Measurements from ENCODE around the gene CHRNB2.

DNA sequence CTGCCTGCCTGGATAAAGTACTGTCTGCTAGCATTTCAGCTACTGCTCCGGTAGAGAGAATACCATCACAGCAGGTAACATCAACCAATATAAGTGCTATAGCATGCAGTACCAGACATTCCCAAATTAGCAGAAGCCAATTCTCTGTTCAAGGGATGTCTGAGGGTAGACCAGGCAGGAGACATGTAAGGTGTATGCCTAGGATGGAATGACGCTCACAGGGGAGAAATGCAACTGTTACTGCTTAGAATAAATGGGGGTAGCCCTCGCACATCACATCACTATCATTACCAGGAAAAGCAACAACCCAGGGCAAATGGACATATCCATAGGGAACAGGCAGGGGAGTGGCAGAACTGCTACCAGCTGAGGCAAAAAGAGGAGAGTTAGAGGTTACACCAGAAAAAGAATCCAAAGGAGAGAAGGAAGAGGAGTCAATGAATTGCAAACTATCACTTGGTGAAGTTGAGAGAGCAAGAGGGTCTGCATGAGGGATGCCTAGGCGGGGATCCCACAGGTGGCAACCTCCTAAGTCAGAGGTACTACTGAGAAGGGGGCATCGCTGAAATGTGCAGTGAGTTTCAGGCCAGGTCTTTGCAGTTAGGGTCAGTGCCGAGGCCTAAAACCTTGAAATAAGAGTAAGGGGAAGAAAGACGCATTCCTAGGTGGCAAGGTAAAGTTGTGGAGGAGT, 10.2 kb upstream of the CHRNB2 start:
- TF ChIP-seq MXI1 (conservative IDR thresholded peaks at IDR 0.05; ENCODE audit: poor library complexity, severe bottlenecking), result no peak
- TF ChIP-seq, protein P1, sequence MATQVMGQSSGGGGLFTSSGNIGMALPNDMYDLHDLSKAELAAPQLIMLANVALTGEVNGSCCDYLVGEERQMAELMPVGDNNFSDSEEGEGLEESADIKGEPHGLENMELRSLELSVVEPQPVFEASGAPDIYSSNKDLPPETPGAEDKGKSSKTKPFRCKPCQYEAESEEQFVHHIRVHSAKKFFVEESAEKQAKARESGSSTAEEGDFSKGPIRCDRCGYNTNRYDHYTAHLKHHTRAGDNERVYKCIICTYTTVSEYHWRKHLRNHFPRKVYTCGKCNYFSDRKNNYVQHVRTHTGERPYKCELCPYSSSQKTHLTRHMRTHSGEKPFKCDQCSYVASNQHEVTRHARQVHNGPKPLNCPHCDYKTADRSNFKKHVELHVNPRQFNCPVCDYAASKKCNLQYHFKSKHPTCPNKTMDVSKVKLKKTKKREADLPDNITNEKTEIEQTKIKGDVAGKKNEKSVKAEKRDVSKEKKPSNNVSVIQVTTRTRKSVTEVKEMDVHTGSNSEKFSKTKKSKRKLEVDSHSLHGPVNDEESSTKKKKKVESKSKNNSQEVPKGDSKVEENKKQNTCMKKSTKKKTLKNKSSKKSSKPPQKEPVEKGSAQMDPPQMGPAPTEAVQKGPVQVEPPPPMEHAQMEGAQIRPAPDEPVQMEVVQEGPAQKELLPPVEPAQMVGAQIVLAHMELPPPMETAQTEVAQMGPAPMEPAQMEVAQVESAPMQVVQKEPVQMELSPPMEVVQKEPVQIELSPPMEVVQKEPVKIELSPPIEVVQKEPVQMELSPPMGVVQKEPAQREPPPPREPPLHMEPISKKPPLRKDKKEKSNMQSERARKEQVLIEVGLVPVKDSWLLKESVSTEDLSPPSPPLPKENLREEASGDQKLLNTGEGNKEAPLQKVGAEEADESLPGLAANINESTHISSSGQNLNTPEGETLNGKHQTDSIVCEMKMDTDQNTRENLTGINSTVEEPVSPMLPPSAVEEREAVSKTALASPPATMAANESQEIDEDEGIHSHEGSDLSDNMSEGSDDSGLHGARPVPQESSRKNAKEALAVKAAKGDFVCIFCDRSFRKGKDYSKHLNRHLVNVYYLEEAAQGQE (IDR thresholded peaks at IDR 0.05; ENCODE audit: borderline replicate concordance), result no peak
- TF ChIP-seq POLR2AphosphoS5 (IDR thresholded peaks at IDR 0.05), result no peak
- TF ChIP-seq, protein P2, sequence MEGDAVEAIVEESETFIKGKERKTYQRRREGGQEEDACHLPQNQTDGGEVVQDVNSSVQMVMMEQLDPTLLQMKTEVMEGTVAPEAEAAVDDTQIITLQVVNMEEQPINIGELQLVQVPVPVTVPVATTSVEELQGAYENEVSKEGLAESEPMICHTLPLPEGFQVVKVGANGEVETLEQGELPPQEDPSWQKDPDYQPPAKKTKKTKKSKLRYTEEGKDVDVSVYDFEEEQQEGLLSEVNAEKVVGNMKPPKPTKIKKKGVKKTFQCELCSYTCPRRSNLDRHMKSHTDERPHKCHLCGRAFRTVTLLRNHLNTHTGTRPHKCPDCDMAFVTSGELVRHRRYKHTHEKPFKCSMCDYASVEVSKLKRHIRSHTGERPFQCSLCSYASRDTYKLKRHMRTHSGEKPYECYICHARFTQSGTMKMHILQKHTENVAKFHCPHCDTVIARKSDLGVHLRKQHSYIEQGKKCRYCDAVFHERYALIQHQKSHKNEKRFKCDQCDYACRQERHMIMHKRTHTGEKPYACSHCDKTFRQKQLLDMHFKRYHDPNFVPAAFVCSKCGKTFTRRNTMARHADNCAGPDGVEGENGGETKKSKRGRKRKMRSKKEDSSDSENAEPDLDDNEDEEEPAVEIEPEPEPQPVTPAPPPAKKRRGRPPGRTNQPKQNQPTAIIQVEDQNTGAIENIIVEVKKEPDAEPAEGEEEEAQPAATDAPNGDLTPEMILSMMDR (IDR thresholded peaks at IDR 0.05; ENCODE audit: poor library complexity, severe bottlenecking), result no peak
- TF ChIP-seq EZH2 (IDR thresholded peaks at IDR 0.05; ENCODE audit: borderline replicate concordance, insufficient read depth, low read length, poor library complexity, severe bottlenecking), result no peak
- no peak for TF ChIP-seq RAD21 (conservative IDR thresholded peaks at IDR 0.05)
- no peak for TF ChIP-seq EP300 (conservative IDR thresholded peaks at IDR 0.05; ENCODE audit: poor library complexity, severe bottlenecking)

All from neural cell (in vitro differentiated cells).